NCI-H748 (cell line): ENCODE results near the gene MTCP1.

Source experiments
- DNase-seq: peaks from one replicate; lab custom pipeline; 2025; ENCODE audit not compliant: unreplicated experiment; lab: John Stamatoyannopoulos, UW

MTCP1 gene

GRCh38 chrX:155070975-155071693, at the start of gene MTCP1, which contains the start of the genes BRCC3 and CMC4:
Gene MTCP1, minus strand, starts transcription at chrX:155071136. Its CDS starts 5,126 bp downstream, at chrX:155066010.
Gene BRCC3, plus strand, starts transcription at chrX:155071508. Its CDS starts 20 bp downstream, at chrX:155071528.
Gene CMC4, minus strand, starts transcription at chrX:155071136. Its CDS starts 7,113 bp downstream, at chrX:155064023.
- DNase-seq: peak; percentile 93

- DNase-seq: no peak
Observed at GRCh38 chrX:155115174-155115819, 44.4 kb upstream of the MTCP1 start.

- no peak for DNase-seq
Observed at GRCh38 chrX:155113097-155113496, 42.2 kb upstream of the MTCP1 start.

GRCh38 chrX:155112171-155112570, 41.2 kb upstream of the MTCP1 start:
- DNase-seq: no peak

- DNase-seq: no peak
Observed at GRCh38 chrX:155108427-155108826, 37.5 kb upstream of the MTCP1 start.

- DNase-seq: no peak
Observed at GRCh38 chrX:155105919-155106318, 35.0 kb upstream of the MTCP1 start.

- DNase-seq: peak; percentile 49
Observed at GRCh38 chrX:155094468-155095061, 23.6 kb upstream of the MTCP1 start.

- DNase-seq: no peak
Observed at GRCh38 chrX:155086961-155087735, 16.2 kb upstream of the MTCP1 start.

GRCh38 chrX:155086202-155086840, 15.4 kb upstream of the MTCP1 start:
- peak; percentile 19 for DNase-seq

GRCh38 chrX:155071694-155072280, 851 bp upstream of the MTCP1 start:
- peak; percentile 45 for DNase-seq

GRCh38 chrX:155070663-155070974, 317 bp downstream of the MTCP1 start:
- peak; percentile 64 for DNase-seq

GRCh38 chrX:155070038-155070437, 898 bp downstream of the MTCP1 start:
- peak; percentile 14 for DNase-seq

- no peak for DNase-seq
Observed at GRCh38 chrX:155069414-155069813, 1.5 kb downstream of the MTCP1 start.

GRCh38 chrX:155068165-155068564, 2.8 kb downstream of the MTCP1 start:
- no peak for DNase-seq

GRCh38 chrX:155065035-155065734, 5.8 kb downstream of the MTCP1 start:
- DNase-seq: no peak

GRCh38 chrX:155061760-155062159, 9.2 kb downstream of the MTCP1 start:
- DNase-seq: no peak

GRCh38 chrX:155056877-155057792, 13.8 kb downstream of the MTCP1 start:
- DNase-seq: peak; percentile 67

GRCh38 chrX:155056471-155056870, 14.5 kb downstream of the MTCP1 start:
- no peak for DNase-seq

GRCh38 chrX:155055494-155055893, 15.4 kb downstream of the MTCP1 start:
- DNase-seq: no peak
